Stimulated activated CD8-positive, alpha-beta memory T cell treated with anti-CD3 and anti-CD28 coated beads, Interleukin-4, amount 100 ng/mL, for 4 hours (primary cell): ENCODE results near the gene C6orf15.
A peak's percentile ranks its signal among the peaks of the same experiment; 100 is the strongest.
"Not testable (repeated sequence)": the region's sequence is repeated elsewhere in the genome, so short reads cannot be mapped to it uniquely, and the experiment has no call there.

Source experiments
- DNase-seq, 2 donors: peaks; one replicate each; pipeline ENCODE4 v3.0.0-alpha.2; 2020; ENCODE audit warnings: low read depth in 2 of 2, low spot score in 1 of 2

C6orf15 gene

DNA sequence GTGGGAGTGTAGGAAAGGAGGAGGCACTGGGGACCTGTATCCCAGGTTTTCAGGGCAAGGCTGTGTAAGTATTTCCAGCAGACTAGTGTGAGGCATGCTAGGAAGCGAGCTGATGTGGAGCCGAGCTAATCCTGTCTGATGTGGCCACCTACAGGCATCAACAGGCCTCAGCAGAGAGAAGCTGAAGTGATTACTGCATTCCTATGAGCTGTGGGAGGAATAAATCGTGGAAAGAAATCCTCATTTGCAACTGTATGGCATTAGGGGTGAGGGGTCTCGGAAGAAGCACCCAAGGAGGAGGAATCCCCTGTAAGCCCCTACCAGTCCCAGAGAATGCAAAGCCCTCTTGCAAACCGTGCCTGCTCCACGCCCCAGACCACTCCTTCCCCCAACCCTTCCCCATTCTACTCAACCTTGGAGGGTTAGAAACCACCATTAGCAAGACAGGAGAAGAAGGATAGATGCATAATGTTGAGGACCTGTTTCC is 41.6 kb downstream of the C6orf15 start:
- DNase-seq, result no peak

DNA sequence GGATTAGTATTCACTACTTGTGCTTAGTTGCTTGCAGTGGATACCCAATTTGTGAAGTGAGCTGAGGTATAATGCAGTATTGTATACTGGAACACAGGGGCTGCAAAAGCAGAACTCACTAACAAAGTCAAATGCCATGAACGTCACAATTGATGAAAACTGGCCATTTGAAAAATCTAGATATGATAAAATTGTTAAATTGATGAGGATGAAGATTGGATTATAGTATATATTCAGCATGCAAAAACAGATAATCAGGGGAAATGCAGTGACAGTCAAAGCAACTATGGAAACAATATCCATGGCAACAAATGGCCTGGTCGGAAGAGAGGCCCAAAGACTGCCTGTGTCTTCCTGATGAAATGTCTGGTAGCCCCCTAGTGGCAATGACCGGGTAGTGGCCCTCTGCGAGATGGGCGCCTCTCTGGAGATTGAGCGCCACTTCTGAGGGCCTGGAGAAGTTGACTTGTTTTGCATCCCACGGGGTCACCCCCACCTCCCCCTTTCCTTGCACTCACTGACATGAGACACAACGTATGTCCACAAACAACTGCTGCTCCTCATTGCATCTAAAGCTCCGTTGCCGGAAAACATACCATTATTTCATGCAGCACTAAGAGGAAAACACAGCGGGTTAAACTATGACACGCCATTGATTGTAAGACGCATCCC is 43.6 kb downstream of the C6orf15 start:
- peak; percentile 28 to 32 for DNase-seq

- not testable (repeated sequence) for DNase-seq
These were observed 44.3 kb downstream of the C6orf15 start for GRCh38 chr6:31067891-31068668.

- not testable (repeated sequence) for DNase-seq
These were observed 45.3 kb downstream of the C6orf15 start for GRCh38 chr6:31067028-31067427.

- no peak for DNase-seq
These were observed 46.8 kb downstream of the C6orf15 start for GRCh38 chr6:31065556-31065955.

- no peak for DNase-seq
These were observed 48.4 kb downstream of the C6orf15 start for GRCh38 chr6:31063906-31064435.
